Effector memory CD8-positive, alpha-beta T cell (primary cell): ENCODE data around the gene PSMA7.
"Not testable (repeated sequence)": the region's sequence is repeated elsewhere in the genome, so short reads cannot be mapped to it uniquely, and the experiment has no call there.

Source experiments
- ATAC-seq: fragments of 150-1000 bp; cut with Tn5 transposase; replicated peaks from 2 replicates; pipeline ENCODE4 v1.10.0; 2021; ENCODE audit warnings: mild to moderate bottlenecking, moderate library complexity
- DNase-seq, 3 experiments: peaks; one replicate each; pipeline ENCODE4 v3.0.0; 2021
- H3K27ac Mint-ChIP-seq, 2 donors: one replicate each; pipeline ENCODE4 v1.8.0; 2022; ENCODE audit warnings: mild to moderate bottlenecking in 2 of 2, mixed read lengths in 2 of 2, moderate library complexity in 2 of 2
- H3K27me3 Mint-ChIP-seq, 2 donors: one replicate each; pipeline ENCODE4 v1.8.0; 2022; ENCODE audit warnings: mixed read lengths in 2 of 2
- H3K36me3 Mint-ChIP-seq: one replicate; pipeline ENCODE4 v1.8.0; 2022; ENCODE audit warnings: mild to moderate bottlenecking, moderate library complexity, mixed read lengths; ENCODE audit not compliant: insufficient read depth
- H3K4me1 Mint-ChIP-seq, 2 donors: one replicate each; pipeline ENCODE4 v1.8.0; 2022; ENCODE audit warnings: low read depth in 2 of 2, mixed read lengths in 2 of 2
- H3K4me3 Mint-ChIP-seq, 2 donors: one replicate each; pipeline ENCODE4 v1.8.0; 2022; ENCODE audit warnings: mild to moderate bottlenecking in 2 of 2, mixed read lengths in 2 of 2, moderate library complexity in 2 of 2
- H3K9me3 Mint-ChIP-seq, 2 donors: one replicate each; pipeline ENCODE4 v1.8.0; 2022; ENCODE audit warnings: mixed read lengths in 2 of 2

PSMA7 gene

DNA sequence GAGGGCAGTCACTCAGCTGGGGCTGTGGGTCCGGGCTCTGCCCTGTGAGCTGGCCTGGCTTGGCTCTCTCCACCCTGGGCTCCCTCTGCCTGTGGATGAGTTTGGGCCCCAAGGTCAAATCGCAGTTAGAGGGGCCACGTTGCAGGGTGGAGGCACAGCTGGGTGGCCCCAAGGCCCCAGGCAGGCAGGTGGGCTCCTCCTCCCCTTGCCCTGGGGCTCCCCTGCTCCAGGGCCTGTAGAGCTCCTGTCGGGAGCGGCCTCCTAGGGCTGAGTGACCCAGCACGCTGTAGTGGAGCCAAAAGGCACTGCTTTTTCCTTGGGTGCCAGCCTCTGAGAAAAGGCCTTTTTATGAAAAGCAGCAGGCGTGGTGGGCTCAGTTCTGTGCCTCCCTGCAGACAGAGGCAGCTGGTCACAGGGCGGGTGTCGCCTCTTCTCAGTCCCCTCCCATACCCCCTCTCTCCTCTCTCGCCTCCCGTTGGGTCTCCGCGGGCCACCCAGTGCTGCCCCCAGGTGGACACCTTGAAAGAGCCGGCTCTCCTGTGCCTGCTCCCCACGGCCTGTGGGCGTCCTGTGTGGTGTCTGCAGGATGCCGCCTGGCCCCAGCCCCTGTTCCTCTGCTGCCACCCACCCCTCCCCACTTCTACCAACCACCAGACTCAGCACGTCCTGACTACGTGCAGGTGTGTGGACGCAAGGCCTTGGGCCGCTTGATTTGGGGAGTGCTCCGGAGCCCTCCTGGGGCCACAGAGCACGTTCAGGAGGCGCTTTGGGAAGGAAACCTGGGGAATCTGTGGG lies 13.6 kb upstream of the PSMA7 start:
- Mint-ChIP-seq H3K4me1 (peaks cover 15 to 28% of the 10 kb centered on the region in 2 donors), H3K27ac (peak overlapping the region in 1 of 2 donors; percentile 63), H3K9me3 (no peaks in the 10 kb centered on the region), H3K27me3 (no peaks in the 10 kb centered on the region), H3K4me3 (no peak overlapping the region), H3K36me3 (peaks cover 58% of the 10 kb centered on the region)
- ATAC-seq = peak; percentile 86
- peak; percentile 71 to 73 (median 72) for DNase-seq

DNA sequence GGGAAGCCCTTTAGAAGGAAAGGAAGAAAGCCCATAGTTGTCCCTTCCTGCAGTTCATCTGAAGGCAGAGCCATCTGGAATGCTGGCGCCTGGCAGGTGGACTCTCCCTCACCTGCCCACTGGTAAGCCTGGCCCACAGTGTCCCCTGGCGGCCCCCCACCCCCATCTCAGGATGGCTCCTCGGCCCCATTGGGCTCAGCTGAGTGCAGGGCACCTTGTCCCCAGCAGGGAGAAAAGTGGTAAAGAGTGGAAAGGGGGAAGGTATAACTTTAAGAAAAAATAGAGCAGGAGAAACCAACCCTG lies 13.0 kb upstream of the PSMA7 start:
- peaks cover 15 to 30% of the 10 kb centered on the region in 2 donors for H3K4me1 Mint-ChIP-seq
- no peaks in the 10 kb centered on the region for H3K9me3 Mint-ChIP-seq
- peak overlapping the region; percentile 63 to 73 for H3K27ac Mint-ChIP-seq
- no peaks in the 10 kb centered on the region for H3K27me3 Mint-ChIP-seq
- H3K4me3 Mint-ChIP-seq = no peak overlapping the region
- ATAC-seq (no peak), DNase-seq (no peak)
- H3K36me3 Mint-ChIP-seq = peaks cover 61% of the 10 kb centered on the region

GRCh38 chr20:62155428-62156253 lies 12.4 kb upstream of the PSMA7 start:
- DNase-seq (no peak), ATAC-seq (no peak)
- Mint-ChIP-seq H3K27me3 (no peaks in the 10 kb centered on the region), H3K4me1 (peaks cover 16 to 31% of the 10 kb centered on the region in 2 donors), H3K36me3 (peaks cover 59% of the 10 kb centered on the region), H3K27ac (peak overlapping the region; percentile 63 to 73), H3K4me3 (no peak overlapping the region), H3K9me3 (no peaks in the 10 kb centered on the region)

DNA sequence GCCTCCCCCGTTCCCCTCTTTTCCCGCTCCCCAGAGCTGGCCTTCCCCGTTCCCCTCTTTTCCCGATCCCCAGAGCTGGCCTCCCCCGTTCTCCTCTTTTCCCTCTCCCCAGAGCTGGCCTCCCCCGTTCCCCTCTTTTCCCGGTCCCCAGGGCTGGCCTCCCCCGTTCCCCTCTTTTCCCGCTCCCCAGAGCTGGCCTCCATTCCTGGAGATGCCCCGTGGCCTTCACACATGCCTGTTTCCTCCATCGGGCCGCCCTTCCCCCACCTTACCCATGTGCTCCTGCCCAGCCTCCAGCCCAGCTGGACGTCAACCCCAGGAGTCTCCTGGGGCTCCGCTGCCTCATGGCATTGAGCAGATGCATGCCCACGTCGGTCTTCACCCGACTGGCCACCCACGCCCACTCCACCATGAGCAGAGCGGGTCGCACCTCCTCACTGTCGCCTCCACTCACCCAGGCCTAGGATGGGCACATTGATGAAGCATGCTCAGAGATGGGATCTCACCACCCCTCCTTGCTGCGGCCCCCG lies 8.7 kb upstream of the PSMA7 start:
- Mint-ChIP-seq H3K27me3 (no peaks in the 10 kb centered on the region), H3K4me1 (peaks cover 35 to 43% of the 10 kb centered on the region in 2 donors), H3K36me3 (peaks cover 45% of the 10 kb centered on the region), H3K27ac (peak overlapping the region in 1 of 2 donors; percentile 73), H3K4me3 (no peak overlapping the region), H3K9me3 (no peaks in the 10 kb centered on the region)
- DNase-seq (no peak), ATAC-seq (no peak)

GRCh38 chr20:62151225-62151624 lies 8.0 kb upstream of the PSMA7 start:
- Mint-ChIP-seq H3K36me3 (peaks cover 41% of the 10 kb centered on the region), H3K9me3 (no peaks in the 10 kb centered on the region), H3K4me3 (no peak overlapping the region), H3K27me3 (no peaks in the 10 kb centered on the region), H3K4me1 (peaks cover 35 to 43% of the 10 kb centered on the region in 2 donors), H3K27ac (no peak overlapping the region)
- ATAC-seq (no peak), DNase-seq (no peak)

- Mint-ChIP-seq H3K4me3 (no peak overlapping the region), H3K27ac (no peak overlapping the region), H3K4me1 (peaks cover 35 to 42% of the 10 kb centered on the region in 2 donors), H3K36me3 (peaks cover 36% of the 10 kb centered on the region), H3K9me3 (no peaks in the 10 kb centered on the region), H3K27me3 (no peaks in the 10 kb centered on the region)
- no peak for DNase-seq
- no peak for ATAC-seq
These were observed 7.0 kb upstream of the PSMA7 start for GRCh38 chr20:62150310-62150575.

GRCh38 chr20:62149532-62150309 lies 6.5 kb upstream of the PSMA7 start:
- Mint-ChIP-seq H3K4me3 (no peak overlapping the region), H3K9me3 (no peaks in the 10 kb centered on the region), H3K36me3 (peaks cover 31% of the 10 kb centered on the region), H3K27me3 (no peaks in the 10 kb centered on the region), H3K4me1 (peaks cover 40 to 46% of the 10 kb centered on the region in 2 donors), H3K27ac (peak overlapping the region in 1 of 2 donors; percentile 83)
- ATAC-seq (no peak), DNase-seq (no peak)

- H3K4me1 Mint-ChIP-seq = peaks cover 43 to 49% of the 10 kb centered on the region in 2 donors
- no peaks in the 10 kb centered on the region for H3K27me3 Mint-ChIP-seq
- H3K4me3 Mint-ChIP-seq = no peak overlapping the region
- peak overlapping the region in 1 of 2 donors; percentile 83 for H3K27ac Mint-ChIP-seq
- ATAC-seq (no peak), DNase-seq (no peak)
- peaks cover 26% of the 10 kb centered on the region for H3K36me3 Mint-ChIP-seq
- H3K9me3 Mint-ChIP-seq = no peaks in the 10 kb centered on the region
These were observed 5.7 kb upstream of the PSMA7 start for GRCh38 chr20:62148908-62149314.

- not testable (repeated sequence) for H3K27me3 Mint-ChIP-seq, DNase-seq, H3K9me3 Mint-ChIP-seq, ATAC-seq, H3K4me3 Mint-ChIP-seq
- Mint-ChIP-seq H3K27ac (peak overlapping the region in 1 of 2 donors; percentile 83), H3K4me1 (peaks cover 43 to 48% of the 10 kb centered on the region in 2 donors), H3K36me3 (peaks cover 26% of the 10 kb centered on the region)
These were observed 5.2 kb upstream of the PSMA7 start for GRCh38 chr20:62148383-62148782.

DNA sequence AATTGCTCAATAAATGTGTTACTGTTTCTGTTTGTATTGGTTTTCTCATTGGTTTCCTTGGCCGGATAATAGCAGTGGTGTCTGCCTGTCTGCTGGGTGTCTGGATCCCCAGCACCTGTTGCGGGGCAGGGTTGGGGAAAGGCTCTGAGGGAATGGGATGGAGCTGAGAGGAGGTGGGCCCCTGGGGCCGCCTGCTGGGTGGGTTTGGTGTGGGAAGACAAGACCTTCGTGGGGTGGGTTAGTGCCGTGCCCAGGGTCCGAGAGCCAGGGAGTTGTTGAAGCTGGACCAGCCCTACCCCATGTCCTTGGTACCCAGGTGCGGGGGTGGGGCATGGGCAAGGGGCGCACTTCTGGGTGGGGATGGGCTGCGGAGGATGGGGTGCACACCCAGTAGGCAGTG lies 4.3 kb upstream of the PSMA7 start:
- peaks cover 22% of the 10 kb centered on the region for H3K36me3 Mint-ChIP-seq
- ATAC-seq (no peak), DNase-seq (no peak)
- peaks cover 39 to 45% of the 10 kb centered on the region in 2 donors for H3K4me1 Mint-ChIP-seq
- no peak overlapping the region for H3K27ac Mint-ChIP-seq
- no peaks in the 10 kb centered on the region for H3K27me3 Mint-ChIP-seq
- no peak overlapping the region for H3K4me3 Mint-ChIP-seq
- H3K9me3 Mint-ChIP-seq = no peaks in the 10 kb centered on the region

- peaks cover 23% of the 10 kb centered on the region for H3K36me3 Mint-ChIP-seq
- no peak overlapping the region for H3K4me3 Mint-ChIP-seq
- no peak for DNase-seq
- H3K9me3 Mint-ChIP-seq = no peaks in the 10 kb centered on the region
- H3K4me1 Mint-ChIP-seq = peaks cover 41 to 46% of the 10 kb centered on the region in 2 donors
- ATAC-seq = no peak
- no peaks in the 10 kb centered on the region for H3K27me3 Mint-ChIP-seq
- no peak overlapping the region for H3K27ac Mint-ChIP-seq
These were observed 3.9 kb upstream of the PSMA7 start for GRCh38 chr20:62147125-62147524.

DNA sequence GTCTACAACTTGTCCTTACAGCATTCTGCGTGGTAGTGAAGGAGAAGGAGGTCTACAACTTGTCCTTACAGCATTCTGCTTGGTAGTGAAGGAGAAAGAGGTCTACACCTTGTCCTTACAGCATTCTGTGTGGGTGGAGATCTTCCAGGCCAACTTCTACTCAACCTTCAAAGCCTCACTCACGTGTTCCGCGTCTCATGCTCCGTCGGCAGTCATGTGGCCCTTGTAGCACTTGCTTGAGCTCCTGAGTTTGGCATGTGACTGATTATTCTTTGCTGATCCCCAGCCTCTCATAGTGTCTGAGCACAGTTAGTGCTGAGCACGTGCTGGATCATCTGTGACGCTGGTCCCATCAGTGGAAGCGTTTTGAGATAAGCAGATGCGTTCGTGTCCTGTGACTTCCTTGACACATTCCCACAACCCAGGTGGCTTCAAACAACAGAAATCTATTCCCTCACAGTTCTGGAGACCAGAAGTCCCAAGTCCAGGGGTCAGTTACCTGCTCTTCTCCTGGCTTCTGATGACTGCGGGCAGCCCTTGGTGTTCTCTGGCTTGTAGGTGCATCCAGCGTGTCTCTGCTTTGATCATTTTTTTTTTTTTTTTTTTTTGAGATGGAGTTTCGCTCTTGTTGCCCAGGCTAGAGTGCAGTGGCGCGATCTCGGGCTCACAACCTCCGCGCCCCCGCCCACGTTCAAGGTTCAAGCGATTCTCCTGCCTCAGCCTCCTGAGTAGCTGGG lies 3.0 kb upstream of the PSMA7 start:
- Mint-ChIP-seq H3K4me1 (peaks cover 50 to 51% of the 10 kb centered on the region in 2 donors), H3K36me3 (peaks cover 25% of the 10 kb centered on the region), H3K27me3 (no peaks in the 10 kb centered on the region), H3K4me3 (no peak overlapping the region), H3K27ac (no peak overlapping the region), H3K9me3 (no peaks in the 10 kb centered on the region)
- ATAC-seq (no peak), DNase-seq (no peak)

DNA sequence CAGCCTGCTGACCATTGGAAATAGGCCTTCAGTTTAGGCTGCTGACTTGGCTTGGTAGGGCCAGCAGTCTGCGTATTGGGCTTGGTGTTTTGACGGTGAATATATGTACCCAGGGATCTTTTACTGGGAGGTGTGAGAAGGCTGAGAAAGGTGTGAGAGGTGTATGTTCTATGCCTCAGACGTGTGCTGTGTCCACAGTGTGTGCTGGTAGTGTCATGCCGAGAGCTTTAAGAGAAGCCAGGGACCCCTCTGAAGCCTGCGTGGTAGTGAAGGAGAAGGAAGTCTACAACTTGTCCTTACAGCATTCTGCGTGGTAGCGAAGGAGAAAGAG lies 2.5 kb upstream of the PSMA7 start:
- no peaks in the 10 kb centered on the region for H3K27me3 Mint-ChIP-seq
- DNase-seq (no peak), ATAC-seq (no peak)
- no peaks in the 10 kb centered on the region for H3K9me3 Mint-ChIP-seq
- H3K4me1 Mint-ChIP-seq = peaks cover 54 to 55% of the 10 kb centered on the region in 2 donors
- H3K36me3 Mint-ChIP-seq = peaks cover 29% of the 10 kb centered on the region
- peak overlapping the region in 1 of 2 donors; percentile 73 for H3K4me3 Mint-ChIP-seq
- peak overlapping the region in 1 of 2 donors; percentile 41 for H3K27ac Mint-ChIP-seq
